Hematopoietic multipotent progenitor cell treated with erythropoietin and hydrocortisone succinate and interleukin-3 and kit ligand, for 8 days (in vitro differentiated cells): ENCODE measurements around the gene FUT3.

ENCODE experiments used
- DNase-seq: peaks from one replicate; pipeline ENCODE4 v3.0.0-alpha.2; 2015

The FUT3 gene

GRCh38 chr19:5799247-5800241 is 51.7 kb downstream of the FUT3 start:
- peak; percentile 98 for DNase-seq

- no peak for DNase-seq
Measured at GRCh38 chr19:5798244-5798643, 53.0 kb downstream of the FUT3 start.

- no peak for DNase-seq
Measured at GRCh38 chr19:5795382-5795919, 55.8 kb downstream of the FUT3 start.

GRCh38 chr19:5793188-5793587 is 58.1 kb downstream of the FUT3 start:
- DNase-seq, result no peak
